Measurements from ENCODE around the gene COX6B2. TPM values are rescaled to one million over a fixed set of nuclear protein-coding genes. Genes with fewer than 3 reads are reported as not detected.
"Not testable (repeated sequence)": the region's sequence is repeated elsewhere in the genome, so short reads cannot be mapped to it uniquely, and the experiment has no call there.

Gene COX6B2, protein sequence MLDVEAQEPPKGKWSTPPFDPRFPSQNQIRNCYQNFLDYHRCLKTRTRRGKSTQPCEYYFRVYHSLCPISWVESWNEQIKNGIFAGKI
- polyA plus RNA-seq (ENCODE audit: insufficient read length in 4 of 4) = 1 to 10 TPM in 2 of 4 donors, under 1 TPM in 2; 0.49 to 1.5 (median 0.83) TPM

DNA sequence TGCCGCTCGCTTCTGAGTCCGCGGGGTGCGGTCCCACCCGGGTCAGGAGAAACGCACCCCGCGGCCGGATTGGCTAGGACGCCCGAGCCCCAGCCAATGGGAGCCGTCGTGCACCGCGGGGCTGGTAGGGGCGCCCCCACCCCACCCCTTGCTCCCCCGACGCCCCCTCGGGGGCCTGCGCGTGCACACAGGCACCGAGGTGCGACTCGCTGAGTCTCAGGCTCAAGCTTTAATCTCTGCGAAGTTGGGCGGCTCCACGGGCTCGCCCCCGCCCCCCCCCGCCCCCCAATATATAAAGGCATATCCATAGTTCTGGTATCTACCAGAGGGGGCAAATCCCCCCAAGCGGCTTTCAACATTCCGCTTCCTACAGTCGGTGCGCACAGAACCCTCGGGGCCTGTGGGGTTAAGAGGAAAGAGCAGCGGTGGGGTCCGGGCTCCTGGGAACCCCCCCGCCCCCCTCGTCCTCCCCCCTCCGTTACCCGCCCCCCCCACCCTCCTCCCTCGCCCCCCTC, at the start of gene COX6B2:
Gene COX6B2, minus strand, starts transcription at position 22 of the 515 bp plus-strand sequence. CDS start 198 bp downstream, outside the sequence.
- no peak for DNase-seq (ENCODE audit: low read depth in 4 of 4, low spot score in 3 of 4)

DNA sequence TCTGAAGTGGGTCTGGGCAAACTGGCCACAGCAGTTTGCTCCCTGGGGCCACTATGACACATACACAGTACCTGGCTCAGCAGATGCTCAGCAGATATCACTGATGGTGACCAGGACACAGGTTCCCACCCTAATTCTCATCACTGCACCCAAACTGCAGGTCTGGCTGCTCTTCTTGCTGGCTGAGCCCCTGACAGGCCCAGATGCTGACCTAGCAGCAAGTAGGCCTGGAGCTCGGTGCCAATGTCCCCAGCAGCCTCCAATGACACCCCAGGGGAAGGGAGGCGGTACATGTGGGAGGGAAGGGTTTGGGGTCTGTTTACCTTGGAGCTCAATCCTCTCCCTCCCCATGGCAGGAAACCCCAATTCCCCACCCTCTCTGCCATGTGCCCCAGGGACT, 48.0 kb upstream of the COX6B2 start:
- DNase-seq (ENCODE audit: low read depth in 4 of 4, low spot score in 3 of 4) = no peak

DNA sequence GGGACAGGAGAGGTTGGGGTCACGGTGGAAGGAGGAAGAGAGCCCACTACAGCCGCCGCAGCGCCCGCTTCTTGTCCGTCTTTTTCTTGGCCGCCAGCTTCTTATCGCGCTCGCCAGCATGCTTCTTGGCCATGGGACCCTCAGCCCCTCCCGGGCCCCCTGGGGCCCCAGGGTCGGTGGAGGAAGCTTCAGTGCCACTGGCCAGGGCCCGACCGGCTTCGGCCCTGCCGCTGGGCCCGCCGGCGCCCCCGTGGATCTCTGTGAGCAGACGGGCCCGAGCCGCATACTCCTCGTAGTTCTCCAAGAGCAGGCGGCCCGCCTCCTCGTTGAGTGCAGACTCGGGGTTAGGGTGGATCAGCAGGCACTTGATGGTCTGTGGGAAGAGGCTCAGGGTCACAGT, 46.9 kb upstream of the COX6B2 start:
- DNase-seq (ENCODE audit: low read depth in 4 of 4, low spot score in 3 of 4) = not testable (repeated sequence)

DNA sequence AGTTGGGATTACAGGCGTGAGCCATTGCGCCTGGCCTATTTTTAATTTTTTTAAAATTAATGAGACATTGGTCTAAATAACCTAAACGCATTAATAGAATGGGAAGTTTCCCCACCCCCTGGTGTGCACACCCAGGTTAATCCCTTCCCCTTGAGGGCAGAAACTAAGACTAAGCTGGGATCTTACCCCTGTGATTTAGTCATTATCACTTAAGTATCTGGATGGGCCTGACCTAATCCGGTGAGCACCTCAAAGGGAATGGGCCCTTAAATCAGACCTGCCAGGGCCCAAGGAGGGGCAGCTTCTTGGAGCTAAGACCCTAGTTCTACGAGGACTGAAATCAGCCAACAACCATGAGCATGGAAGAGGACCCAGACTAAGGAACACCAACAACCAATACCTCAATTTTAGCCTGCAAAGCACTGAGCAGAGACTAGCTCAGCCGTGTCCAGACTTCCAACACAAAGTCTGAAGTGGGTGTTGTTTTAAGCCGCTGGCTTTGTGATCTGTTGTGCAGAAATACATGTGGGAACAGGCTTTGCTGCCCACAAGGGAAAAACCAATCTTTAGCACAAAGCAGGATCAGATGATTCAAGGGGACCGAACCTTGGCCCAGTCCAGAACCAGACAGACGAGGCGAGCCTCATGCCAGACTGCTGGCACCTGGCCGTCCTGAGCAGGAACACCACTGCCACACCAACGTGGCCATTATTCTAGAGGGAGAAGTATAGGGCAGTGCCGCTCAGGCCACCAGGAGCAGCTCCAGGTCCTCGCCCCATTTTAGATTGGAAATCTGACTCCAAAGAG, 46.0 kb upstream of the COX6B2 start:
- DNase-seq (ENCODE audit: low read depth in 4 of 4, low spot score in 3 of 4) = no peak

DNA sequence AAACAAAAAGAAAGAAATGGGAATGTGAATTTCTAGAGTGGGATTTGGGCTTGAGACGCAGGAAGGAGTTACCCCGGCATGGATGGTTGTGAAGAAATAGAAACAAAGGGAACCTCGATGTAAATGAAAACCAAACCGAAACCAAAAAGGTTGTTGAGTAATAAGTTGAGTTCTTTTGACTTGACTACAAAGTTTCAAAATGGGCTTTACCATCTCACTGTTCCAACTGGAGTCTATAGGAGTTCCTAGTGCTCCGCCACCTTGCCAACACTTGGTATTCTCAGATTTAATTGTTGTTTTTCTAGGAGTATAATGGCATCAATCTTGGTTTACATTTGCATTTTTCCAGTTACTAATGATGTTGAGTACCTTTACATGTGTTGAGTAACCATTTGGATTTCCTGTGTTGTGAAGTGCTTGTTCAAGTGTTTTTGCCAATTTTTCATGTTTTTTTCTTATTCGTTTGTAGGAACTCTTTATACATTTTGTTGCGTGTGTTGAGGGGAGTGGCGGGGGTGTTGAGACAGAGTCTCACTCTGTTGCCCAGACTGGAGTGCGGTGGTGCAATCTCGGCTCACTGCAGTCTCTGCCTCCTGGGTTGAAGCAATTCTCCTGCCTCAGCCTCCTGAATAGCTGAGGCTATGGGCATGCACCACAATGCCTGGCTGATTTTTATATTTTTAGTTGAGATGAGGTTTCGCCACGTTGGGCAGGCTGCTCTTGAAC, 43.8 kb upstream of the COX6B2 start:
- DNase-seq (ENCODE audit: low read depth in 4 of 4, low spot score in 3 of 4) = no peak

DNA sequence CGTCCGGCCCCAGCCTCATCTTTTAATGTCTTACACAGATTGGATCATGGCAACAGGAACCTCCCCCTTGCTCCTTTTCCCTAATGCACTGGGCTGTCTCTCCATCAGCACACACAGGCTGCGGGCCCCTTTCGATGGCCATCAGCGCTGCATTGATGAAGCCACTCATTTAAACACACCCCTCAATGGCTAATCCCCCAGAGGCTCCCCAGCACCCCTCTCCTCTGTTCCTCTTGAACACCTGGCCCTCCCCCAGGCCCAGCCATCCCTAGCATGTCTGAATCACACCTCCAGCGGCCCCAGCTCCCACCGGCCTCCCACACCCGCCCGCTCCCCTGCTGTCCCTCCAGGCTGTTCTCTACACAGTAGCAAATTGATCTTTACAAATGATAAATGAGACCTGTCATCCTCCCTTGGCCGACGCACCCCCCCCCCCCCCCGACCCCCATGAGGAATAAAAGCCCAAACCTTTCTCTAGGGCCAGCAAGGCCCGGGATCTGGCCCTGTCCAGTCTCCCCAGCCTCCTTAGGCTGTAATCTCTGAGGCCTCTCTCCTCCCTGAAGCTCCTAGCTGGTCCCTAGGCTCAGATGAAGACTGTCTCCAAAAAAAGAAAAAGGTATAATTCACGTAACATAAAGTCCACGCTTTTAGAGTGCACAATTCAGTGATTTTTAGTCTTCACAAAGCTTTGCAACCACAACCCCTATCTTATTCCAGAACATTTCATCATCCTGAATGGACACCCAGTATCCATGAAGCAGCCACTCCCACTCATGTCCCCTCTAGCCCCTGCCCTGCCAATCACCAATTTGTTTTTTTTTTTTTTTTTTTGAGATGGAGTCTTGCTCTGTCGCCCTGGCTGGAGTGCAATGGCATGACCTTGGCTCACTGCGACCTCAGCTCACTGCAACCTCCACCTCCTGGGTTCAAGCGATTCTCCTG, 38.6 kb upstream of the COX6B2 start:
- no peak for DNase-seq (ENCODE audit: low read depth in 4 of 4, low spot score in 3 of 4)

DNA sequence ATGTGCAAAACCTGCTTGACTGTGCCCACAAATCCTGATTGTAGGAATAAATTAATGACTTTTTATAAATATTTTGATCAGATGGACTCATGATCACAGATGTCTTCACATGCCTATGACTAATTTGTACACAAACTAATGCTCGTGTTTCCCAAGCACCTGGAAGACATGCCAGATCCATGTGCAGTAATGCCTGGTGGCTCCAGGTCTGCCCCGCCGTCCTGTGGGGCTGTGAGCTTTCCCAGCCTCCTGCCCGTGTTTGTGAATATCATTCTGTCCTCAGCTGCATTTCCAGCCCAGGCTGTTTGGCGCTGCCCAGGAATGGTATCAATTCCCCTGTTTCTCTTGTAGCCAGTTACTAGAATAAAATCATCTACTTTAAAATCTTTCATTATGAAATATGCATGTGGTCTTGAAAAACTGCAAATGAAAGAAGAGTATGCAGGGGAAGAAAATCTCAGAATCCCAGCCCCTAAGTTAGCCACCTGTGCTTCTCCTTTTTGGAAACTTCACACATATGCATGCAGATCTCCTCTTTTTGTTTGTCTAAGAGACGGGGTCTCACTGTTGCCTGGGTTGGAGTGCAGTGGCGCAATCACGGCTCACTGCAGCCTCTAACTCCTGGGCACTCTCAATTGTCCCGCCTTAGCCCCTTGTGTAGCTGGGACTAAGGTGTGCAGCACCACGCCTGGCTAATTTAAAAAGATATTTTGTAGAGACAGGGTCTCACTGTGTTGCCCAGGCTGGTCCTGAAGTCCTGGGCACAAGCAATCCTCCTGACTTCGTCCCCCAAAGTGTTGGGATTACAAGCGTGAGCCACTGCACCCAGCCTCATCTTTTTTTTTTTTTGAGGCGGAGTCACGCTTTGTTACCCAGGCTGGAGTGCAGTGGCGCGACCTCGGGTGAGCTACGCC, 37.4 kb upstream of the COX6B2 start:
- DNase-seq (ENCODE audit: low read depth in 4 of 4, low spot score in 3 of 4) = no peak

DNA sequence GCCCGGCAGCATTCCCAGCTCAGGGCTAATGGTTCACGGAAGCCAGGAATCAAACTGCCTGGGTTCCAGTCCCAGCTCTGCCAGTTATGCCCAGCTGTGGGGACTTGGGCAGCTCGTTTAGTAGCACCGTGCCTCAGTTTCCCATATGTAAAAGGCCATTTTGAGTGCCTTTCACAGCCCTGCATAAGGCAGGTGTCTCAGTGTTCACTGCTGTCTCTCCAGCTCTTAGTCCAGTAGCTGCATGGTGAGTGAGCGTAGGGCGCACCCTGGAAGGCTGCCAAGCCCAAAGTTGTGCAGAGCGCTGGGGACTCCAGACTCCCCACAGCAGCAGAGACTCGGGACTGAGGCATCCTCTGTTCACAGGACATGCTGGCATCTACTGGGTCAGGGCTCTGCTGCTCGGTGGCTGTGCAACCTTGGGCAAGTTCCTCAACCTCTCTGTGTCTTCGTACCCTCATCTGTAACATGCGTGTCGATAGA, 36.7 kb upstream of the COX6B2 start:
- DNase-seq (ENCODE audit: low read depth in 4 of 4, low spot score in 3 of 4) = no peak

DNA sequence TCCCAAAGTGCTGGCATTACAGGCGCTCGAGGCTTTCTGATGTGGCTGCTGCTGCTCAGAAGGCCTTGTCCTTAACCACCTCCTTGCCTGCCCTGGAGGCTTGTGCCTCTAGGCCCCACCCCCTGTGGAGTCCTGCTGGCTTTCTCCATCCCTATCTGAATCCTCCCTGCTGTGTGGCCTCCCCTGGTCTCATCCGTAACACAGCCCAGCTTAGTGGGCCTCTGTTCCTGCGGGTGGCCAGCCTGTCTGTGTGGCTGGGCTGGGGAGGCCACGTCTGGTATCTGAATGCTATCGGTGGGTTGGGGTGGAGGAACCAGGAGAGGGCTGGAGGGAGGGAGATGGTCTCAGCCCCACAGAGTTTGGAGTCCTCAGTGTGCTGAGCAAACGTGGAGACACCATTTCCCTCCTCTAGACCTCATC, 36.0 kb upstream of the COX6B2 start:
- no peak for DNase-seq (ENCODE audit: low read depth in 4 of 4, low spot score in 3 of 4)

DNA sequence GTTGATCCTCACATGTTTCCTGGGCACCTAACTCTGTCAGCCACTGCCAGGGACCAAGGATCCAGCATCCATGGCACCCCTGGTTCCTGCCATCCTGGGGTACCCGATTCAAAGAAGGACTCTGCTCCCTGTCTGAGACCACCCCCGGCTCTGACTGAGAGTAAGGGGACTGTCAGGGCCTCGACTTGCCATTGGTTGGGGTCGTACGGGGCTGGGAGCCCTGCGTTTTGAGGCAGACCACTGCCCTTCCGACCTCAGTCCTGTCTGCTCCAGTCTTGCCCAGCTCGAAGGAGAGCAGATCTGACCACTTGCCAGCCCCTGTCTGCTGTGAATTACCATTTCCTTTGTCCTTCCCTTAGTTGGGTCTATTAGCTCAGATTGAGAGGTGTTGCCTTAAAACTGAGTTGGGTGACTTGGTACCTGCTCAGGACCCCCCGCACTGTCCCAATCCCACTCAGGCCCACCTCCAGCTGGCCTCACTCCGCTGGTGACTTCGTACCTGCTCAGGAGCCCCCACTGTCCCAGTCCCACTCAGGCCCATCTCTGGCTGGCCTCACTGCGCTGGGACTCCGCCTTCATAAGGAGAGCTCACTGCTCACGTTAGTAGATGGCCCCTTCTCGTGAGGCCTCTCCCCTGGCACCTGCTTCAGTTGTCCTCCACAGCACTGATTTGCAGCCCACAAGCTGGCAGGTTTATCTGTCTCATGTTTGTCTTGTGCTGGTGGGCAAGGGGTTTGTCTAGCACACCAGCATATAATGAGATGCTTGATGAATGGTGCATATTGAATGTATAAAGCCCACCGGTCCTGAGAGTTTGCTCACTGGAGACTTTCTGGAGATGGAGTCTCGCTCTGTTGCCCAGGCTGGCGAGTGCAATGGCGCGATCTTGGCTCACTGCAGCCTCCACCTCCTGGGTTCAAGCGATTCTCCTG, 35.1 kb upstream of the COX6B2 start:
- no peak for DNase-seq (ENCODE audit: low read depth in 4 of 4, low spot score in 3 of 4)

DNA sequence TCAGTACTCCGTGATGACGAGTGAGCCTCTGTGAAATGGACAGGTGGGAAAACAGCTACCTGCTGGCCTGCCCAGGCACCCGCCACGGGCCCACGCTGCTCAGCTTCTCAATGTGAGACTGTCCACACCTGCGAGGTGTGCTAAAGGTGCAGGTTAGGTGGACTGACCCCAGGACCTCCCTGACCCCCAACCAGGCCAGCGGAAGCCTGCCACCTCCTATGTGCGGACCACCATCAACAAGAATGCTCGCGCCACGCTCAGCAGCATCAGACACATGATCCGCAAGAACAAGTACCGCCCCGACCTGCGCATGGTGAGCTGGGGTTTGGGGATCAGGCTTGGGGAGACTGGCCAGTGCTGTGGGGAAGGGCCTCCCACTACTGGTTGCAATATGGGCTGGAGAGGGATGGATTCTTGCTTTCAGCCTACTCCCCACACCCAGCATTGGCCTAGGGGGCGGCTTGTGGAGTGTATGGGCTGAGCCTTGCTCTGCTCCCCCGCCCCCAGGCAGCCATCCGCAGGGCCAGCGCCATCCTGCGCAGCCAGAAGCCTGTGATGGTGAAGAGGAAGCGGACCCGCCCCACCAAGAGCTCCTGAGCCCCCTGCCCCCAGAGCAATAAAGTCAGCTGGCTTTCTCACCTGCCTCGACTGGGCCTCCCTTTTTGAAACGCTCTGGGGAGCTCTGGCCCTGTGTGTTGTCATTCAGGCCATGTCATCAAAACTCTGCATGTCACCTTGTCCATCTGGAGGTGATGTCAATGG, 33.4 kb upstream of the COX6B2 start:
- no peak for DNase-seq (ENCODE audit: low read depth in 4 of 4, low spot score in 3 of 4)

DNA sequence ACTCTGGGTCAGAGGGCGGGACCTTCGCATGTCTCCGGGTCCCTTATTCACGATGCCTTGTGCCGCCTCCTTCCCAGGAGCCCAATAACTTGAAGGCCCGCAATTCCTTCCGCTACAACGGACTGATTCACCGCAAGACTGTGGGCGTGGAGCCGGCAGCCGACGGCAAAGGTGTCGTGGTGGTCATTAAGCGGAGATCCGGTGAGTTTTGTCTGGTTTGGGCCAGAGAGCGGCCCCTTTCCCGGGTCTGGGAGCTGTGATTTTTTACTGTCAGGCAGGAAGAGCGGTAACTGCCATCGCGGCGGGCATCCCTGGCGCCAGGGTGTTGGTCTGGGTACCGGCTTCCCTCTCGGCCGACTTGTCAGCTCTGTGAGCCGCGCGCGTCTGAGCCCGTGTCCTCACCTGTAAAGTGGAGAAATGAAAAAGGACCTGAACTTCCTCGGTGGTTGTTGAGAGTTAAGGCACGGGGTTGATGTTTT, 32.0 kb upstream of the COX6B2 start:
- DNase-seq (ENCODE audit: low read depth in 4 of 4, low spot score in 3 of 4) = no peak

DNA sequence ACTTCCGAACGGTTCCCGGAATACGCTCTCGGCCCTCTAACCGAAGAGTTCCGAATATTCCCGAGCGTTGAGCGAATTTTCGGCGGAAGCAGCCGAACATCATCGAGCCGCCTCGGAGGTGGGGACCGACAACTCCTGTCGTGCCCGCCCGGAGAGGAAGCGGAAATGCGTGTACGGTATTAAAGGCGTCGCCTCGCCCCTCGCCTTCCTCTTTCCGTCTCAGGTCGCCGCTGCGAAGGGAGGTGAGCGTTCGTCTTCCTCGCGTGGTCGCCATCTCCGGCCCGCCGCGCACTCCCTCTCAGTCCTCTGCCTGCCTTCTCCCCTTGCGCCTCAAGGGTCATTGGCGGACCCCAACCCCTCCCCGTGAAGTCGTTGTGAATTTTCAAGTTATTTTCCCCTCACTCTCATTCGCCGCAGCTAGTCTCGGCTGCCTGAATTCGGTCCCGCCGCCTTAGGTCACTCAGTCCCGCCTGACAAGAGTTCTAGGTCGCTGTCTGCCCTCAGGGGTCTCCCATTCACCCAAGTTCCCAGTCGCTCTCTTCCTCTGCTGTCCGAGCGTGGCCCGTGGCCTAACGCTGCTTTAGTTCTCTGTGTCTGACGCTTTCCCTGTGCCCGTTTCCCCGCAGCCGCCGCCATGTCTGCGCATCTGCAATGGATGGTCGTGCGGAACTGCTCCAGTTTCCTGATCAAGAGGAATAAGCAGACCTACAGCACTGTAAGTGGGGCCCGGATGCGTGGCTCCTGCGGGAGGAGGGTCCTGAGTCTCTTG, 31.4 kb upstream of the COX6B2 start, which contains the start of gene RPL28:
Gene RPL28, plus strand, starts transcription at position 209 of the 769 bp plus-strand sequence. Its CDS starts 426 bp downstream, at position 635.
- DNase-seq (ENCODE audit: low read depth in 4 of 4, low spot score in 3 of 4) = peak; percentile 94 to 98 (median 98)

DNA sequence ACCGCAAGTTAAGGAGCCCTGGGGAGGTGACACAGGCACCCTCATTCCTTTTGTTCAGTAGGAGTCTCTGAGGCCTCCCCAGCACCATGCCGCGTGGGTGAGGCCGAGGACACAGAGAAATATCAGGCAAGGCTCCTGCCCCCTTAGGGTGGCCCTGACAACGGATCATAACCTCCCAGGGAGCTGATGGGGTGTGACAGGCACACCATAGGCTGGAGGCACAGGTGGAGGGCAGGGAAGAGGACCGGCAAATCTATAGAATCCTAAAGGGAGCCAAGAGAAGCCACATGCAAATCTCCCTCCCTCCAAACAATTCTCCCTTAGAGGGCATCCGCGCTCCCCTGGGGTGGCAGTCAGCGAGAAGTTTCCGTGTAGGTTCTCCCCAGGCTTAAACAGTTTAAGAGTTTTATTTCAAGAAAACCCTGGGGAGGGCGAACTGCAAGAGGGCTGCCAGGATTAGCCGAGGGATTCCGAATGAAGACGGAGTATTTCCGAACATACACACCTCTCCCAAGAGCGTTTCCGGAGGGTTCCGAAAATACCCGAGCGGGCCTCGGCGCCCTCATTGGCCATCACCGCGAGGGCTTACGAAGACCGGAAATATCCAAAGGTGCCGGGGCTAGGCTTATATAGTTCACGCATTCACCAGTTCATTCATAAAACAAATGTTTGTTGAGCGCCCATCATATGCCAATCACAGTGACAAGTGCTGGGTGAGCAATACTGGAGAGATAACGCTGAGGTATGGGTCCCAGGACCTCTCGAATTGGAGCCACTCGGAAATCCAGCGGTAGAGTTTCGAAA, 30.6 kb upstream of the COX6B2 start:
- DNase-seq (ENCODE audit: low read depth in 4 of 4, low spot score in 3 of 4) = peak; percentile 91 to 94 (median 93)

DNA sequence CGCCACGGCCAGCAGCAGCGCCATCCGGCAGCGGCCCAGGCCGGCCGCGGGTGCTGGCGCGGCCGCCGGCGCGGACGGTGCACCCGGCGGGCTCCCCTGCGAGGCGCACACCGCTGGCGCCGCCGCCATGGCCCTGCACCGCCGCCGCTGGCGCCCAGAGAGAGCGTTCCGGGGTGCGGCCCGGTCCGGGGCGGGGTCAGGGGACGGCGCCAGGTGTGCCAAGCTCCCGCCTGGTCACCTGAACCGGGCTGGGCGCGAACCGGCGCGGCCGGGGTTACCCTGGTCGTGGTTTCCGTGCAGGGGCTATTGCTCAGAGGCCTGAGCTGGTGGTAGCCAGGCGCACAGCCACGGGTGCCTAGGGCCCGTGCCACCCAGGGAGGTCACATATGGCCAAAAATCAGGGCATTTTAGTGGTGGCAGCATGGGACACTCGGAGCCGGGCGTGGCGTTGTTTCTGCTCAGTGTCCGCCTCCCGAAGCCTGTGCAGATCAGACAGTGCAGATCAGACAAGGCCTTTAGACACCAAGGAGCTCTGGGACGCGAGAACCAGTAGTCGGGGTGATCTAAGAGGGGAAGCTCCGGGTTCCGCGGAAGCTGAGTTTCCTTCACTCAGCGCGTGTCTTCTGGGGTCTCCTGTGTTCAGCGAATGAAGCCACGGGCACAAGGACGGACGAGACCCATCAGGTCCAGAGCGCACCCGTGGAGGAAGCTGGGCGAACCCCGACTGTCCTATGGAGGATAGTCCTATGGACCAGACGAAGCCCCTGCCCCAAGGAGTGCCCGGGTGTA, 29.8 kb upstream of the COX6B2 start, which contains the start of gene TMEM238:
Gene TMEM238, minus strand, starts transcription at position 162 of the 789 bp plus-strand sequence. Its CDS starts 33 bp downstream, at position 129.
- no peak for DNase-seq (ENCODE audit: low read depth in 4 of 4, low spot score in 3 of 4)

All from left renal pelvis (tissue), 4 donors.